Limb (tissue), 2 donors: ENCODE data around the gene TBXAS1.

Experiments used
- DNase-seq, 2 donors: peaks; one replicate each; pipeline ENCODE4 v3.0.0-alpha.2; 2016; ENCODE audit errors: extremely low spot score in 2 of 2

Gene TBXAS1

GRCh38 chr7:139829025-139829774 is at the start of gene TBXAS1:
TBXAS1 (plus strand) TSS chr7:139829264; CDS start chr7:139829391, 127 bp downstream.
- DNase-seq, result no peak

- no peak for DNase-seq
Measured at GRCh38 chr7:139782932-139783331, 46.1 kb upstream of the TBXAS1 start.

- no peak for DNase-seq
Measured at GRCh38 chr7:139783647-139784385, 45.2 kb upstream of the TBXAS1 start.

GRCh38 chr7:139784648-139785047 is 44.4 kb upstream of the TBXAS1 start:
- DNase-seq, result no peak

- DNase-seq, result no peak
Measured at GRCh38 chr7:139791316-139791715, 37.7 kb upstream of the TBXAS1 start.

- DNase-seq, result no peak
Measured at GRCh38 chr7:139797607-139798006, 31.5 kb upstream of the TBXAS1 start.

- no peak for DNase-seq
Measured at GRCh38 chr7:139798221-139798620, 30.8 kb upstream of the TBXAS1 start.

- DNase-seq, result no peak
Measured at GRCh38 chr7:139798892-139799291, 30.2 kb upstream of the TBXAS1 start.

- no peak for DNase-seq
Measured at GRCh38 chr7:139799586-139799985, 29.5 kb upstream of the TBXAS1 start.

- DNase-seq, result no peak
Measured at GRCh38 chr7:139804571-139804970, 24.5 kb upstream of the TBXAS1 start.

- no peak for DNase-seq
Measured at GRCh38 chr7:139807009-139807408, 22.1 kb upstream of the TBXAS1 start.

GRCh38 chr7:139808427-139808826 is 20.6 kb upstream of the TBXAS1 start:
- no peak for DNase-seq

- DNase-seq, result no peak
Measured at GRCh38 chr7:139808846-139809442, 20.1 kb upstream of the TBXAS1 start.

- DNase-seq, result no peak
Measured at GRCh38 chr7:139811066-139811465, 18.0 kb upstream of the TBXAS1 start.

GRCh38 chr7:139813151-139813550 is 15.9 kb upstream of the TBXAS1 start:
- DNase-seq, result no peak

- DNase-seq, result no peak
Measured at GRCh38 chr7:139813689-139814088, 15.4 kb upstream of the TBXAS1 start.

- DNase-seq, result no peak
Measured at GRCh38 chr7:139817249-139817648, 11.8 kb upstream of the TBXAS1 start.

- no peak for DNase-seq
Measured at GRCh38 chr7:139820089-139820488, 9.0 kb upstream of the TBXAS1 start.

GRCh38 chr7:139821349-139822105 is 7.5 kb upstream of the TBXAS1 start:
- no peak for DNase-seq

GRCh38 chr7:139822855-139823254 is 6.2 kb upstream of the TBXAS1 start:
- DNase-seq, result no peak

GRCh38 chr7:139823959-139824521 is 5.0 kb upstream of the TBXAS1 start:
- peak in 1 of 2 donors; percentile 7 for DNase-seq
